Measurements from ENCODE around the gene TIAM2.

GRCh38 chr6:155121699-155122098 is 126.6 kb downstream of the TIAM2 start:
- TF ChIP-seq CTCF (IDR thresholded peaks at IDR 0.05) (no peak), EP300 (IDR thresholded peaks at IDR 0.05) (no peak), POLR2A (IDR thresholded peaks at IDR 0.05) (no peak)

Data from ovary (tissue), 3 donors.